Common myeloid progenitor, CD34-positive (primary cell): ENCODE measurements around the gene UVRAG.
A peak's percentile ranks its signal among the peaks of the same experiment; 100 is the strongest.

ENCODE experiments used
- CTCF ChIA-PET: fragments of 350-600 bp; sonication (Branson Sonifier 250); formaldehyde crosslinking; loops from one replicate; lab custom pipeline; 2021; ENCODE audit warnings: antibody characterized with exemption; lab: Charles Lee
- POLR2A ChIA-PET: fragments of 350-600 bp; sonication (Branson Sonifier 250); formaldehyde crosslinking; loops from one replicate; lab custom pipeline; 2021; ENCODE audit warnings: antibody characterized with exemption; lab: Charles Lee
- DNase-seq, 3 donors: peaks; one replicate each; pipeline versions ENCODE4 v3.0.0 to v3.0.0-alpha.2; 2013
- H3K27ac ChIP-seq, 2 experiments: 1 replicate in 1 of 2; 2 replicates in 1 of 2; pipeline ENCODE4 v1.7.0; 2013; ENCODE audit warnings: inconsistent platforms in 2 of 2, low read length in 2 of 2, mild to moderate bottlenecking in 2 of 2, low read depth in 1 of 2, moderate library complexity in 1 of 2; ENCODE audit not compliant: severe bottlenecking in 2 of 2, insufficient read depth in 1 of 2, poor library complexity in 1 of 2
- H3K27me3 ChIP-seq, 5 experiments: replicated peaks in 2 of 5; 1 replicate in 3 of 5; 2 replicates in 2 of 5; pipeline versions ENCODE4 v1.6.1 to v1.7.0; 2013; ENCODE audit warnings: low read length in 4 of 5, mild to moderate bottlenecking in 2 of 5, moderate library complexity in 2 of 5, inconsistent platforms in 1 of 5; ENCODE audit not compliant: insufficient read depth in 5 of 5, control insufficient read depth in 4 of 5
- H3K36me3 ChIP-seq, 4 experiments: 1 replicate in 2 of 4; 2 replicates in 2 of 4; pipeline versions ENCODE4 v1.6.1 to v1.7.0; 2013; ENCODE audit warnings: low read length in 3 of 4, control low read depth in 1 of 4, mild to moderate bottlenecking in 1 of 4; ENCODE audit not compliant: control insufficient read depth in 4 of 4, insufficient read depth in 4 of 4
- H3K4me1 ChIP-seq, 4 experiments: 1 replicate in 3 of 4; 2 replicates in 1 of 4; pipeline versions ENCODE4 v1.6.1 to v1.7.1; 2013; ENCODE audit warnings: low read length in 3 of 4, mild to moderate bottlenecking in 3 of 4, control low read depth in 1 of 4, inconsistent platforms in 1 of 4, moderate library complexity in 1 of 4; ENCODE audit not compliant: control insufficient read depth in 4 of 4, insufficient read depth in 4 of 4; ENCODE audit errors: control extremely low read depth in 1 of 4
- H3K4me3 ChIP-seq, 7 experiments: 1 replicate in 4 of 7; 2 replicates in 3 of 7; pipeline versions ENCODE4 v1.5.1 to v1.7.0; 2013; ENCODE audit warnings: mild to moderate bottlenecking in 7 of 7, low read length in 6 of 7, moderate library complexity in 6 of 7, inconsistent platforms in 2 of 7, low read depth in 2 of 7, control low read depth in 1 of 7; ENCODE audit not compliant: insufficient read depth in 4 of 7, control insufficient read depth in 1 of 7; ENCODE audit errors: extremely low read depth in 1 of 7
- H3K9me3 ChIP-seq, 5 experiments: 1 replicate in 4 of 5; 2 replicates in 1 of 5; pipeline versions ENCODE4 v1.6.1 to v1.7.1; 2013; ENCODE audit warnings: low read length in 4 of 5, mild to moderate bottlenecking in 2 of 5, inconsistent platforms in 1 of 5, low read depth in 1 of 5, moderate library complexity in 1 of 5; ENCODE audit not compliant: control insufficient read depth in 4 of 5, insufficient read depth in 2 of 5; ENCODE audit errors: control extremely low read depth in 1 of 5
- WGBS: methylation state at CpG from one replicate; pipeline ENCODE4 v1.1.5; 2013; ENCODE audit not compliant: insufficient coverage; 5-methylcytosine and 5-hydroxymethylcytosine counted together

UVRAG gene

GRCh38 chr11:75768909-75769771 lies 45.9 kb upstream of the UVRAG start:
- peaks cover 0 to 24% (median 12%) of the 10 kb centered on the region in 5 experiments for H3K27me3 ChIP-seq
- no peaks in the 10 kb centered on the region for H3K36me3 ChIP-seq
- H3K9me3 ChIP-seq, result no peaks in the 10 kb centered on the region
- H3K4me1 ChIP-seq, result peaks cover 0 to 26% (median 22%) of the 10 kb centered on the region in 4 experiments
- ChIA-PET CTCF (interaction anchor here (1.3 to 1.8 kb wide), 2 partner anchors 9 to 44 kb away, joined by 3 to 5 read pairs; no protein-coding TSS in a partner anchor), POLR2A (interaction anchor here (0.6 to 1.5 kb wide), 2 partner anchors 12 to 100 kb away, joined by 4 to 5 read pairs; no protein-coding TSS in a partner anchor)
- WGBS, result 20% methylated on average over 36 of the region's 46 CpGs
- peak overlapping the region; percentile 11 to 74 (median 47) for H3K4me3 ChIP-seq
- peak in 2 of 3 donors; percentile 15 to 37 for DNase-seq
- H3K27ac ChIP-seq, result no peak overlapping the region

GRCh38 chr11:75770102-75770501 lies 44.9 kb upstream of the UVRAG start:
- Histone ChIP-seq H3K36me3 (no peaks in the 10 kb centered on the region), H3K27me3 (peaks cover 0 to 24% (median 12%) of the 10 kb centered on the region in 5 experiments), H3K4me1 (peaks cover 3 to 26% (median 22%) of the 10 kb centered on the region in 4 experiments), H3K9me3 (no peaks in the 10 kb centered on the region), H3K4me3 (peak overlapping the region in 1 of 7 experiments; percentile 40), H3K27ac (no peak overlapping the region)
- DNase-seq, result peak in 2 of 3 donors; percentile 11 to 34
- ChIA-PET CTCF (interaction anchor here (1.2 to 1.3 kb wide), 2 partner anchors 45 to 65 kb away, joined by 3 read pairs; no protein-coding TSS in a partner anchor), POLR2A (interaction anchor here (0.7 to 1.5 kb wide), 2 partner anchors 11 to 28 kb away, joined by 5 to 6 read pairs; no protein-coding TSS in a partner anchor)
- 94% methylated on average over 4 of the region's 5 CpGs for WGBS

GRCh38 chr11:75771646-75772410 lies 43.2 kb upstream of the UVRAG start:
- no peak overlapping the region for H3K27ac ChIP-seq
- H3K36me3 ChIP-seq, result no peaks in the 10 kb centered on the region
- ChIA-PET POLR2A (interaction anchor here (0.7 kb wide), 1 partner anchor 316 kb away, joined by 3 read pairs; no protein-coding TSS in a partner anchor), CTCF (interaction anchor here (1.2 kb wide), 1 partner anchor 66 kb away, joined by 3 read pairs; no protein-coding TSS in a partner anchor)
- DNase-seq, result peak in 1 of 3 donors; percentile 15
- no peaks in the 10 kb centered on the region for H3K9me3 ChIP-seq
- peaks cover 0 to 24% (median 12%) of the 10 kb centered on the region in 5 experiments for H3K27me3 ChIP-seq
- H3K4me1 ChIP-seq, result peaks cover 3 to 32% (median 22%) of the 10 kb centered on the region in 4 experiments
- WGBS, result 90% methylated on average over 4 of the region's 6 CpGs
- H3K4me3 ChIP-seq, result no peak overlapping the region

GRCh38 chr11:75773595-75774353 lies 41.2 kb upstream of the UVRAG start:
- ChIA-PET CTCF (interaction anchor here (0.9 to 1.2 kb wide), 3 partner anchors 8 to 68 kb away, joined by 3 to 4 read pairs (median 3); no protein-coding TSS in a partner anchor), POLR2A (no interaction called here)
- peak; percentile 26 to 90 (median 87) for DNase-seq
- Histone ChIP-seq H3K4me1 (peaks cover 3 to 36% (median 14%) of the 10 kb centered on the region in 4 experiments), H3K9me3 (no peaks in the 10 kb centered on the region), H3K4me3 (no peak overlapping the region), H3K36me3 (no peaks in the 10 kb centered on the region), H3K27ac (no peak overlapping the region), H3K27me3 (peaks cover 0 to 14% (median 10%) of the 10 kb centered on the region in 5 experiments)
- WGBS, result 37% methylated on average over 5 of the region's 5 CpGs

- H3K36me3 ChIP-seq, result no peaks in the 10 kb centered on the region
- no peak overlapping the region for H3K4me3 ChIP-seq
- no peak for DNase-seq
- POLR2A ChIA-PET, result no interaction called here
- no peak overlapping the region for H3K27ac ChIP-seq
- H3K4me1 ChIP-seq, result peaks cover 3 to 32% (median 9%) of the 10 kb centered on the region in 4 experiments
- CTCF ChIA-PET, result no interaction called here
- H3K9me3 ChIP-seq, result no peaks in the 10 kb centered on the region
- 100% methylated on average over 1 of the region's 3 CpGs for WGBS
- H3K27me3 ChIP-seq, result peaks cover 0 to 4% (median 0%) of the 10 kb centered on the region in 5 experiments
Observed at GRCh38 chr11:75775056-75775455, 40.0 kb upstream of the UVRAG start.

GRCh38 chr11:75776546-75776945 lies 38.5 kb upstream of the UVRAG start:
- no peak overlapping the region for H3K27ac ChIP-seq
- no peaks in the 10 kb centered on the region for H3K9me3 ChIP-seq
- 88% methylated on average over 3 of the region's 4 CpGs for WGBS
- H3K27me3 ChIP-seq, result peaks cover 0 to under 1% (median 0%) of the 10 kb centered on the region in 5 experiments
- H3K4me3 ChIP-seq, result no peak overlapping the region
- no peak for DNase-seq
- POLR2A ChIA-PET, result no interaction called here
- peaks cover 3 to 32% (median 9%) of the 10 kb centered on the region in 4 experiments for H3K4me1 ChIP-seq
- CTCF ChIA-PET, result interaction anchor here (0.9 kb wide), 1 partner anchor 11 kb away, joined by 4 read pairs; no protein-coding TSS in a partner anchor
- no peaks in the 10 kb centered on the region for H3K36me3 ChIP-seq
